BJ (cell line): Measurements from ENCODE around the gene GALNT2. TPM values are rescaled to one million over a fixed set of nuclear protein-coding genes. Genes with fewer than 3 reads are reported as not detected.

Source experiments
- CTCF ChIA-PET: fragments of 350-600 bp; formaldehyde crosslinking; extraction: SDS; loops from one replicate; lab custom pipeline; 2021; ENCODE audit warnings: antibody characterized with exemption, inconsistent platforms; lab: Yijun Ruan, JAX
- POLR2A ChIA-PET: fragments of 300-600 bp; sonication (Branson Sonifier 250); formaldehyde crosslinking; extraction: SDS; loops from one replicate; lab custom pipeline; 2021; ENCODE audit warnings: antibody characterized with exemption; lab: Charles Lee
- DNase-seq: peaks from one replicate; pipeline ENCODE4 v3.0.0-alpha.2; 2011; ENCODE audit warnings: low read depth
- H3K27me3 ChIP-seq: 2 replicates; pipeline ENCODE4 v1.6.0; 2011; ENCODE audit warnings: low read length; ENCODE audit not compliant: control insufficient read depth, insufficient read depth
- H3K36me3 ChIP-seq: 2 replicates; pipeline ENCODE4 v1.5.1; 2011; ENCODE audit warnings: low read length; ENCODE audit not compliant: control insufficient read depth, insufficient read depth
- H3K4me3 ChIP-seq: 2 replicates; pipeline ENCODE4 v1.5.1; 2011; ENCODE audit warnings: low read depth, mild to moderate bottlenecking, control low read depth, low read length
- CTCF ChIP-seq: IDR thresholded peaks from 2 replicates; pipeline ENCODE4 v1.5.1; 2011; ENCODE audit warnings: low read depth, mild to moderate bottlenecking, control low read depth, inconsistent platforms, low read length, moderate library complexity; ENCODE audit not compliant: insufficient read depth
- polyA plus RNA-seq: library from polyadenylated mRNA; depleted of rRNA; stranded (reverse); fragments of >200 nt; gene quantifications from 2 replicates; pipeline ENCODE4 v1.2.3, GENCODE V29; 2011

Gene GALNT2
- polyA plus RNA-seq, 1 experiment, result 90.9 TPM

DNA sequence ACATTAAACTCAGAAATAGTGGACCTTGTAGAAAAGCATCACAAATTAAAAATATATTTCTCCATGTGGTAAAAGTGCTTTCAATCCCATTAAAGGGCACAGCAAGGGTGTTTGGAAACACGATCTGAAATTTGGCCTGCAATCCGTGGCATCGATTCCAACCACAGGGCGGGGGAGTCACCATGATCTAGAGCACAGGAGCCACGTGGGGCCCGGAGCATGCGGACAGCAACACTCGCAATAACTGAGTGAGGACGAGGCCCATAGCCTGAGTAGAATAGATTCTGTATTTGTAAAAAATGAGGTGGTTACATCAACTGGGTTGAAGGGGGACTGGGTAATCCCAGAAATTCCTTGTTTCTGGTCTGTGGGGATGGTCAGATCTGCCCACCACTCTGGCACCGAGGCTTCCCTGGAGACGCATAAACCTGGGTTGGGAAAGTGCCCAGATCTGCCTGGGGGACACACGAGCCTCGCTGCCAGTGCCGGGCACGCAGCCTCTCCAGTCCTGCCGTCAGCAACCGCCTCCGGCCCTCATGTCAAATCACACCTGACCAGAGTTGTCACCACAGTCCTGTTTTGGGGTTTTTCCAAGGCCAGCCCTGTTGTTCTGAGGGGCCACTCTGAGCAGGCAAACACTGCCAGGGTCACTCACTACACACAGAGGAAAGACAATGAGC is 254.8 kb downstream of the GALNT2 start:
- ChIA-PET CTCF (no interaction called here), POLR2A (no interaction called here)
- TF ChIP-seq CTCF, result no peak
- no peak for DNase-seq
- Histone ChIP-seq H3K4me3 (no peak overlapping the region), H3K36me3 (no peaks in the 10 kb centered on the region), H3K27me3 (no peaks in the 10 kb centered on the region)

- Histone ChIP-seq H3K36me3 (no peaks in the 10 kb centered on the region), H3K27me3 (no peaks in the 10 kb centered on the region), H3K4me3 (no peak overlapping the region)
- DNase-seq, result no peak
- no peak for TF ChIP-seq CTCF
- ChIA-PET CTCF (no interaction called here), POLR2A (no interaction called here)
Measured at GRCh38 chr1:230322421-230322756, 255.4 kb downstream of the GALNT2 start.

DNA sequence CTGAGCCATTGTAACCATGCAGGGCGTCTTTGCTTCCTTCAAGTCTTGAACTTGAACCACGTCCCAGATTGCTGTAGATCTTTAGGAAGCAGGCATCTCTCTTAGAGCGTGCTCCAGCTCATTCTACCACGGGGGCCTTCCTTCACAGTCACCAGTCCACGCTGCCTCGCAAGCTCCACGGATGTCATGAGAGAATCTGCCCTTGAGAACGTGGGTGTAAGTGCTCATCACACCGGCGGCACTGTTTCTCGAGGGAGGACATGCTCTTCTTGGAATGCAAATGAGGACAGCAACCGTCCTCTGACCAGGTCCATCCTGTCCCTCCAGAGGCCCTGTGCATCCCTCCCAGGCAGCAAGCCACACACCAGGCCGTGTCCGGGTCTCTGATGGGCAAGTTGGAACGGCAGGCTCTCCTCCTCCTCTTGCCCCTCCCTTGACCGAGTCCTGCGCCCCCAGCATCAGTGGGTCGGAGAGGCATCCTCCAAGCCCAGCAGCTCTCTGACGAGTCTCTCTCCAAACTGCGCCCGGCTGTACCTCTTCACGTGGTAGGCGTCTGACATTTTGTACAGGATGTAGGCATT is 256.0 kb downstream of the GALNT2 start:
- DNase-seq, result no peak
- TF ChIP-seq CTCF, result no peak
- H3K27me3 ChIP-seq, result no peaks in the 10 kb centered on the region
- H3K4me3 ChIP-seq, result no peak overlapping the region
- ChIA-PET POLR2A (no interaction called here), CTCF (interaction anchor here (0.6 kb wide), 1 partner anchor 8 kb away, joined by 3 read pairs; no protein-coding TSS in a partner anchor)
- no peaks in the 10 kb centered on the region for H3K36me3 ChIP-seq

DNA sequence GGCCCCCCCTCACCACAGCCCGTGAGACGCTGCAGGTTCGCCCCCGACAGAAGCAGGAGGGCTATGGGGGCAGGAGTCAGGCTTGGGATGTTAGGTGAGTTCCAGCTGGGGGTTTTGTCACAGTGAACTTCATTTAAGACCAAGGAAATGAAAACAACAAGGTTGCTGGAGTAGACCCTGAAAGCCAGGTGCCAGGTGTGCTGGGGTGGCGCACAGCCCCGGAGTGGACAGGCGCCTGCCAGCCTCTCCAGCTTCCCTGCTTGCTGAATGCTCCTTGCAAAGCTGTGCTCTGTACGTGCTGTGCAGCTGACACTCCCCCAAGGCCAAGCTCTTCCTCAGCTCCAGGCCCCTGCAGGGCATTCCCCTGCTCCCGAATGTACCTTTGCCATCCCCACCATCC is 256.6 kb downstream of the GALNT2 start:
- CTCF ChIA-PET, result interaction anchor here (0.6 kb wide), 1 partner anchor 9 kb away, joined by 3 read pairs; no protein-coding TSS in a partner anchor
- DNase-seq, result no peak
- H3K27me3 ChIP-seq, result no peaks in the 10 kb centered on the region
- POLR2A ChIA-PET, result no interaction called here
- no peak overlapping the region for H3K4me3 ChIP-seq
- TF ChIP-seq CTCF, result no peak
- no peaks in the 10 kb centered on the region for H3K36me3 ChIP-seq

DNA sequence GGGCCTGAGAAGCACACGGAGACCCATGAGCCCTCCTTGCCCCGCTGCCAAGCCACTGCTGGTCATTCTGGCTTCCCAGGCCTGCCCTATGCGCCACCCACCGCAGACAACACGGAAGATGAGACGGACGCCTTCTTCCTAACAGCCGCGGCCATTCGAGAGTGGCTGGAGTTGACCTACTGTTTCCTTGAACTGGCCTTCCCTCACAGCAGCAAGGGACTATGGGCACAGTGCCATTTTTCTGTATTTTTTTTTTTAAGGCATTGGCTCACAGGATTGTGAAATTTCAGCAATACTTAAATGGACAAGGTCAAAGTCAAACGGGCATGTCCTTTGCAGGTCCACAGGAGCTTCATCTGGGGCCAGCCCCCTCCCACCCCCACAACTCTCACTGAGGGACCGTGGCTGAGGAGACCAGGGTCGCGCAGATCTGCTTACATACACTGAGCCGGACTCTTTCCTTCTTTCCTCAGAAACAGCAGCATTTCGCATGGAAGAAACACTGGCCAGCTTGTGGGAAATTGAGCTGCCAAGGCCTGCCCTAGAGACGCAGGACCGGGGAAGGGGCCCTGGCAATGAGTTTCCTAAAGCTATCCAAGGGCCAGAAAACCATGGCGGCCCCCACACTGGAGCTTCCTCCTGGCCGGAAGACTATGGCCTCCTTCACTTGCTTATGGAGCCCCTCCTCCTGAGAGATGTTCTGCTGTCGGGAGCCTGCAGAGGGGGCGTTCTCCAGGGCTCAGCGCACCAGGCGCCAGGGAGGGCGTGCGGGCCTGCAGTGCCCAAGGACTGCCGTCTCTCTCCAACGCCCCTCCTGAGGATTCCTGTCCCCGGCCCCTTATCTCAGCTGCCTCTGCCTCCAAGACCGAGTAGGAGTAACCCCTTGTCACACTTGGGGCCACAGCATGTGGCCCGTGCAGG is 260.2 kb downstream of the GALNT2 start:
- ChIA-PET POLR2A (no interaction called here), CTCF (no interaction called here)
- TF ChIP-seq CTCF, result no peak
- DNase-seq, result no peak
- no peak overlapping the region for H3K4me3 ChIP-seq
- no peaks in the 10 kb centered on the region for H3K36me3 ChIP-seq
- H3K27me3 ChIP-seq, result no peaks in the 10 kb centered on the region
